OCI-LY3 (cell line): ENCODE measurements around the gene PAIP2.
A peak's percentile ranks its signal among the peaks of the same experiment; 100 is the strongest.

Experiments used
- H2AFZ ChIP-seq: fragments of 200-600, 300-600 bp; shearing (Covaris generic); 2 replicates; pipeline ENCODE4 v1.6.0; 2014; ENCODE audit warnings: antibody characterized with exemption, low read depth, low read length
- H3K27ac ChIP-seq: fragments of 200-600, 300-600 bp; sonication (generic); 2 replicates; pipeline ENCODE4 v1.5.1; 2014; ENCODE audit warnings: mild to moderate bottlenecking, low read length, moderate library complexity, mixed read lengths
- H3K27me3 ChIP-seq: fragments of 200-600, 300-600 bp; sonication (generic); 2 replicates; pipeline ENCODE4 v1.6.1; 2014; ENCODE audit warnings: low read depth, low read length, mixed read lengths
- H3K36me3 ChIP-seq: fragments of 200-600, 300-600 bp; sonication (generic); replicated peaks from 2 replicates; pipeline ENCODE3; 2014; ENCODE audit warnings: low read depth, low read length, mixed read lengths
- H3K4me1 ChIP-seq: fragments of 300-600, 200-600 bp; sonication (generic); 2 replicates; pipeline ENCODE4 v1.6.1; 2014; ENCODE audit warnings: low read length, mixed read lengths
- H3K4me2 ChIP-seq: fragments of 200-600, 300-600 bp; sonication (generic); 2 replicates; pipeline ENCODE4 v1.6.1; 2014; ENCODE audit warnings: low read length, mixed read lengths
- H3K4me3 ChIP-seq: fragments of 300-600, 200-600 bp; sonication (generic); 2 replicates; pipeline ENCODE4 v1.5.1; 2014; ENCODE audit warnings: antibody characterized with exemption, mild to moderate bottlenecking, low read length, moderate library complexity
- H3K79me2 ChIP-seq: fragments of 300-600, 200-600 bp; shearing (Covaris generic); 2 replicates; pipeline ENCODE4 v1.6.1; 2014; ENCODE audit warnings: mild to moderate bottlenecking, low read length, mixed read lengths
- H3K9ac ChIP-seq: fragments of 300-600, 200-600 bp; shearing (Covaris generic); 2 replicates; pipeline ENCODE4 v1.6.0; 2014; ENCODE audit warnings: mild to moderate bottlenecking, low read length, moderate library complexity
- H3K9me3 ChIP-seq: fragments of 200-600, 300-600 bp; shearing (Covaris generic); 2 replicates; pipeline ENCODE4 v1.6.1; 2014; ENCODE audit warnings: low read length, mixed read lengths; ENCODE audit not compliant: insufficient read depth
- H4K20me1 ChIP-seq: fragments of 200-600, 300-600 bp; sonication (generic); 2 replicates; pipeline ENCODE4 v1.6.1; 2016; ENCODE audit warnings: low read length, mixed read lengths; ENCODE audit not compliant: insufficient read depth
- EZH2phosphoT487 ChIP-seq: fragments of 200-600 bp; shearing (Covaris generic); IDR thresholded peaks from 2 replicates; pipeline ENCODE4 v1.6.1; 2018; ENCODE audit warnings: antibody characterized with exemption, mixed run types, low read depth
- TF ChIP-seq, protein P1 (sequence below): fragments of 200-600, 300-600 bp; sonication (generic); IDR thresholded peaks from 2 replicates; pipeline ENCODE4 v1.5.1; 2014; ENCODE audit warnings: antibody characterized with exemption, low read length, low read depth

PAIP2 gene

DNA sequence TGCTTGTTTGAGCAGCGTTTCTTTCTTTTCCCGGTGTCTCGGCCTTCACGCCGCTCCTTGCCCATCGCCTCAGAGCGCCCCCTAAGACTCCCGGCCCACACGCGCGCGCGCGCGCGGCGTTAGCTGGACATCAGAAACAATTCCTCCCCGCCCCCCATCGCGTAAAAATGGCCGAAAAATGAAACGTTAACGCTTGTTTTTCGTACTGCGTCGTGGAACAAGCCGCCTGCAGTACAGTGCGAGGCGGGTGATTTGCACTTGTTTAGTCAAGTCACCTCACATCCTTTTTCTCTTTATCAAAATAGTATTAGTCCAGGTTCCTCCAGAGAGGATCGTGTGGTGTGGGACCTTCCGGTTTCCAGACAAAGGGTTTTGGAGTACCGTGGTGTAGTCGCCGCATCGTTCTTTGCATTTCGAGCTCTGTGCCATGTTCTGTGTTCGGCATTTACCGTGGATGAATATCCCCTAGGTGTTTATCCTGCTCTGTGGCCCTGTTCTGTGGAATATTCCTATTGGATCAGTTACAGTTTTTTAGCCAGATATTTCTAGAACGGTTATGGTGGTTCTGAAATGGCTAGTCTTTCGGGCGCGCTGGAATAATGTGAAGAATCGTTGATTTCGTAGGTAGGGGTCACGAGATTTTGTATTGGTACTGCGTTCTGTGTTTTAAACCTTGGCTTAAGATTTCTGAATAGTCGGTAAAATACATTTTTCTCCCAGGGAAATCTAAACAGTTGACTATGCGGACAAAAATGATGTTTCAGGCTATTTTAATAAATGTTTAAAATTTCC lies 47.1 kb upstream of the PAIP2 start:
- peak overlapping the region; percentile 97 for H3K4me2 ChIP-seq
- H3K4me3 ChIP-seq: peak overlapping the region; percentile 92
- H3K4me1 ChIP-seq: peaks cover 36% of the 10 kb centered on the region
- peaks cover 51% of the 10 kb centered on the region for H4K20me1 ChIP-seq
- TF ChIP-seq, protein P1, sequence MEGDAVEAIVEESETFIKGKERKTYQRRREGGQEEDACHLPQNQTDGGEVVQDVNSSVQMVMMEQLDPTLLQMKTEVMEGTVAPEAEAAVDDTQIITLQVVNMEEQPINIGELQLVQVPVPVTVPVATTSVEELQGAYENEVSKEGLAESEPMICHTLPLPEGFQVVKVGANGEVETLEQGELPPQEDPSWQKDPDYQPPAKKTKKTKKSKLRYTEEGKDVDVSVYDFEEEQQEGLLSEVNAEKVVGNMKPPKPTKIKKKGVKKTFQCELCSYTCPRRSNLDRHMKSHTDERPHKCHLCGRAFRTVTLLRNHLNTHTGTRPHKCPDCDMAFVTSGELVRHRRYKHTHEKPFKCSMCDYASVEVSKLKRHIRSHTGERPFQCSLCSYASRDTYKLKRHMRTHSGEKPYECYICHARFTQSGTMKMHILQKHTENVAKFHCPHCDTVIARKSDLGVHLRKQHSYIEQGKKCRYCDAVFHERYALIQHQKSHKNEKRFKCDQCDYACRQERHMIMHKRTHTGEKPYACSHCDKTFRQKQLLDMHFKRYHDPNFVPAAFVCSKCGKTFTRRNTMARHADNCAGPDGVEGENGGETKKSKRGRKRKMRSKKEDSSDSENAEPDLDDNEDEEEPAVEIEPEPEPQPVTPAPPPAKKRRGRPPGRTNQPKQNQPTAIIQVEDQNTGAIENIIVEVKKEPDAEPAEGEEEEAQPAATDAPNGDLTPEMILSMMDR: peak; percentile 38
- TF ChIP-seq EZH2phosphoT487: no peak
- H3K27ac ChIP-seq: peak overlapping the region; percentile 82
- H3K36me3 ChIP-seq: peaks cover 15% of the 10 kb centered on the region
- H3K9ac ChIP-seq: peak overlapping the region; percentile 96
- no peaks in the 10 kb centered on the region for H3K27me3 ChIP-seq
- no peak overlapping the region for H2AFZ ChIP-seq
- no peaks in the 10 kb centered on the region for H3K9me3 ChIP-seq
- H3K79me2 ChIP-seq: peaks cover 65% of the 10 kb centered on the region

DNA sequence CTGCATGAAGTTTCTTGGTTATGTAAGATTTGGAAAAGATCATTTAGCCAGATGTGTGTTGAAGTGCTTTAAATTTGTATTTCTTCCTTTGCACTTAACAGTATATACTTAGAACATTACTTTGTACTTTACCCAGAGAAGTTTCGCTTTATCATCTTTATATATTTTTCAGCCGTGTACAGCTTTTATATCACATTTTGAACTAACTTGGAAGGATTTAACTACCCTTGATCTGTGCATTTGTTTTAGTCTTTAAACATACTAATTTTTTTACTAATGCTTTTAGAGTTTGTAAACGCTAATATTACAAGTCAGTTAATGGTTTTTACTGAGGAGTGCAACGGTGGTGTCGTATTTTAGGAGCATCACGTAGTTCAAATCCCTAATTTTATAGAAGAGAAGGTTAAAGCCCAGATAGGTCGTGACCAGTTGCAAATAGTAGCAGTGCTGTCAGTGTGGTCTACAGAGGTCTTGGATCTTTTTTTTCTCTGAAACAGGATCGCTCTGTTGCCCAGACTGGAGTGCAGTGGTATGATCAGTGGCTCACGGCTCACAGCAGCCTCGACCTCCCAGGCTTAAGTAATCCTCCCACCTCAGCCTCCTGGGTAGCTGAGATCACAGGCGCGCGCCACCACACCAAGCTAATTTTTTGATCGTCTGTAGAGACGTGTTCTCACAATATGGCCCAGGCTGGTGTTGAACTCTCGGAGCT lies 46.2 kb upstream of the PAIP2 start:
- peak overlapping the region; percentile 96 for H3K9ac ChIP-seq
- peaks cover 61% of the 10 kb centered on the region for H4K20me1 ChIP-seq
- H3K9me3 ChIP-seq: no peaks in the 10 kb centered on the region
- TF ChIP-seq EZH2phosphoT487: no peak
- TF ChIP-seq, protein P1: no peak
- peak overlapping the region; percentile 92 for H3K4me3 ChIP-seq
- peaks cover 74% of the 10 kb centered on the region for H3K79me2 ChIP-seq
- peaks cover 15% of the 10 kb centered on the region for H3K36me3 ChIP-seq
- H3K27ac ChIP-seq: no peak overlapping the region
- H3K27me3 ChIP-seq: no peaks in the 10 kb centered on the region
- peak overlapping the region; percentile 97 for H3K4me2 ChIP-seq
- no peak overlapping the region for H2AFZ ChIP-seq
- H3K4me1 ChIP-seq: peaks cover 36% of the 10 kb centered on the region

DNA sequence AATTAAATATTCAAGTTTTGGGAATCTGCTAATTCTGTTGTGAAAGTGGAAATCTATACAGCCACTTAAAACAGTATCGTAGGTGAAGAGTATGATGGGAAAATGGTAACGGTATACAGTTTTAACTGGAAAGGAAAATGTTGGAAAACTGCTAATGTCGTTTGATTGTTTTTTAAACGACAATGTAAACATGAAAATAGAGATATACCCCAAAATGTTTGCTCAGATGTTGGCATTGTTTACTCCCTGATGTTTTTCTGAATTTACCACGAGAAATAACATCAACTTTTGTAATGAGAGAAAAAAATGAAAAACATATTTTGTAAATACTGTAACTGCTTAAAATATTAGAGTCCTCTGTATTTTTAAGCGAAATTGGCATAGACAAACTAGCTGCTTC lies 45.5 kb upstream of the PAIP2 start:
- Histone ChIP-seq H4K20me1 (peaks cover 68% of the 10 kb centered on the region), H3K4me3 (no peak overlapping the region; the same call in 1 of the 2 replicates)

More for the DNA sequence above, 45.5 kb upstream of the PAIP2 start:
- Histone ChIP-seq H3K4me2 (peak overlapping the region; percentile 6; the same call in 1 of the 2 replicates), H2AFZ (no peak overlapping the region), H3K27me3 (no peaks in the 10 kb centered on the region), H3K9ac (no peak overlapping the region), H3K27ac (no peak overlapping the region), H3K4me1 (peaks cover 36% of the 10 kb centered on the region), H3K79me2 (peaks cover 81% of the 10 kb centered on the region), H3K9me3 (no peaks in the 10 kb centered on the region), H3K36me3 (peaks cover 15% of the 10 kb centered on the region)
- TF ChIP-seq, protein P1: no peak
- no peak for TF ChIP-seq EZH2phosphoT487
